Activated CD4-positive, alpha-beta T cell treated with anti-CD3 and anti-CD28 coated beads for 1 hour (primary cell): ENCODE data around the gene ZDHHC8.

Source experiments
- DNase-seq: peaks from one replicate; pipeline ENCODE4 v3.0.0-alpha.2; 2020

Gene ZDHHC8

DNA sequence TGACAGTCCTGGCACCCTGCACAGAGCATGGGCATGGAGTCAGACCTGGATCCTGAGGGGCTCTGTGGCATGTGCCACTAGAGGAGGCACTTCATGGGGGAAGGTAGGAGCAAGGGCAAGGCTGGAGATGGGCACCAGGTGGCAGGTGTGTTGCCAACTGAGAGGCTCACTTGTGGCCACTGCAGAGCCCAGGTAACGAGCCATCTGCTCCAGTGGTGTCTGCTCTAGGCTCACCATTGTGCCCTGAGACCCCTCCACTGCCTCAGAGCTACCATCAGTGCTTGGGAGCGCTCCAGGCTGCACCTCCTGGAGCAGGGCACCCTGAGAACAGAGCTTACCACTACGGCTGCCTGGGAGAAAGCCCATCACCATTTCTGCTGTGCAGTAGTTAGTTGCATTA, 1.3 kb upstream of the ZDHHC8 start:
- DNase-seq: no peak

DNA sequence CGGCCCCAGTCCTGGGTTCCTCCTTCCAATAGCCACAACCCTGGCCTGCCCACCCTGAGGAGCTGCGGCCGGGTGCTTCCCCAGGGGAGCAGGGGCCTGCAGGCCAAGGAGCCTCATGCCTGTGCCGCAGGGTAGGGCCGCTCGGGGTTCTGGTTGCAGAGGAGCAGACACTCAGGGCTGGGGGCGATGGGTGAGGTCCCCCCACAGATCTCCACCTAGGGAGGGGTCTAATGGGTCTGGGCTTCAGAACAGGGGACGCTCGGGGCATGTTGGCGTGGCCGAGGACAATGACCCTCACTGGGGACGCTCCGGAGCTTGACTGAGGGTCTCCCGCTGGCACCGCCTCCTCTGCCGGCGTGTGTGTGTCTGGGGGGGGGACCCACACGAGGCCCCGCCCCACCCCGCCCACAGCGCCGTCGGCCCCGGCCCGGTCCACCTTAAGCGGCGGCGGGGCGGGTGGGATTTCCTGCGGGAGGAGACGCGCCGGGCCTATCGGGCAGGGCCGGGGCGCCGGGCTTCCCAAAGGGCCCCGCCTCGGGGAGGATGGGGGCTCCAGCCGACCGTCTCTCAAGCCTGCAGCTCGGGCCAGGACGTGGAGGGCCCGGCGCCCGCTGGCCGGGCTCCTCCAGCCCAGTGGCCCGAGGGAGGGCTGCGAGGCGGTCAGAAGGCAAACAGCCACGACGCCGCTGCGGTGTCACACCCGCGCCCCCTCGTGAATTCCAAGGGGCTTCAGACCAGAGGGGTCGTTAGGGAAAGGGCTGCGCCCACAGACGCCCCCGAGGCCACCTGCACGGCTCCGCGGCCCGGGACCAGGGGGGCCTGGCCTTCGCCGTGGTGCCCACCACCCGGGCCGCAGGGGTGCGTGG, 640 bp upstream of the ZDHHC8 start:
- DNase-seq: peak; percentile 73

DNA sequence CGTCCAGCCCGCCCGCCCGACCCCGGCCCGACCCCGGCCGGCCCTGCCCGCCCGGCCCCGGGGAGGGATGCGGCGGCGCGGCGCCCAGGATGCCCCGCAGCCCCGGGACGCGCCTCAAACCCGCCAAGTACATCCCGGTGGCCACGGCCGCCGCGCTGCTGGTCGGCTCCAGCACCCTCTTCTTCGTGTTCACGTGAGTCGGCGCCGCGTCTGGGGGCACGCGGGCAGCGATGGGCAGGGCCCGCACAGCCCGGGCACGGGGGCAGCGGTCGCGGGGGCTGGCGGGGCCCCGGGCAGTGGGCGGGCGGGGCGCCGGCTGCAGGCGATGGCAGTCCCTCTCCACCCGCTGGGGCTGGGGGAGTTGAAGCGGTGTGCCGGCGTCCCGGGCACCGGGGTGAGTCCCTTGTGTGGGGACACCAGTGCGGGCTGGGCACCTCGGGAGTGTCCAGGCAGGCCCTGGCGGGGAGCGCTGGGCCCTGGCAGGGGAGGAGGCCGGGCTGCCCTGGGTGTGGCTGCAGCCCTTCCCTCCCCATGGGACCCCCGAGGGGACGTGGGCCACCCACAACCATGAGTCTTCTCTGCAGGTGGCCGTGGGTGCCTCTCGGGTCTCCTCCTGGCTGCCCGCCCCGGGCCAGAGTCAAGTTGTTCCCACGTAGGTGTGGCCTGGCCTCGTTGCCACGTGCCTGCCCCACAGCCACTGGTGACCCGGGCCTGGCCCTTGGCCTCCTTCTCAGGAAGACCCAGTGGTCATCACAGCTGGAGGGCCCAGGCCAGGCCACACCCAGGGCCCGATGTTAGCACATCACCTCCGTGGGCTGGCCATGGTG, 468 bp downstream of the ZDHHC8 start:
- no peak for DNase-seq

DNA sequence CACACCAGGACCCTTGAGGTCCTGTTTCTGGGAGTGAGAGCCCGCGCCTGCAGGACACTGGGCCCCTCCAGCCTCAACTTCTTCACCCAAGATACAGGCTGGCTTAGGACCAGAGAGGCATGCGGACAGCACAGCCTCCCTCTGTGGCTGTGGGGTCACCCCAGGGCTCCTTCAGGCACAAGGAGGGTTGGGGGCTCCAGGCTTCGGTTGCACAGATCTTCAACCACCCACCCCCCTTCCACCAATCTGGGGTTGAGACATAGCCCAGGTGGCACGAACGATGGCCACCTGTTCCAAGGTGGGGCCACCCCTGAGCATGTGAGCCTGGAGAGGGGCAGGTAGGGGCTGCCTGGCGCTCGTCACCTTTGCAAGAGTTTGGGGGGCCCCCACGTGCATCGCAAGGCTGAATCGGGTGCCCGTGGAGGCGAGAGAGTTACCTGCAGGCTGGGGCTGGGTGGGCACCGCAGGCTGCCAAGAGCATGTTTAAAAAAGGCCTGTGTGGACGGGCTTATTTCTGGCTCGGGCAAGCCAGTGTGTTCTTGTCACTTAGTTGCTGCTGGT, 1.2 kb downstream of the ZDHHC8 start:
- no peak for DNase-seq

DNA sequence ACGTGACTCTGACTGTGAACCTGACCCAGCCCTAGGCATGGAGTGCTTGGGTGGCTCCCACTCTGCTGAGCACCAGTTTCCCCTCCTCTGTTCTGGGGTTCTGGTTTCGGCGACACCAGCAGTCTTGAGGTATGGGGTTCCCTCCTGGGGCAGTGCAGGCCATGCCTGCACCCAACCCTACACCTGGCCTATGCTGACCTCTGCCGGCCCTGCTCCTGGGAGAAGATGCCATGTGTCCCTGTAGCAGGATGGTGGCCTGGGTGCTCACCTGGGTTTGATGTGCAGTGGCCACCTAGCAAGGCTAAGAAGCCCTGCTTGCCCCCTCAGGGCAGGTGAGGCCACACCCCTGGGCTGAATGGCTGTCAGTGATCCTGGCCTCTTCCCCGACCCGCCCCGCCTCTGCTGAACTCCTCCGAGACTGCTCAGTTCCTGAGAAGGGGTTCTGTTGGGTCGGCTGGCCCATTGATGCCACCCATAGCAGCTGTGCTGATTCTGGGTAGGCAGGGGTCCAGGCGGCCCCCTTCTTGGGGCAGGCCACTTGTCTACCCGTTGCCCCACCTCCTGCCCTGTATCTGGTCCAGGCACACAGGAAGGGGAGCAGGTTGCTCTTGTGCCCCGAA, 2.4 kb downstream of the ZDHHC8 start:
- no peak for DNase-seq

DNA sequence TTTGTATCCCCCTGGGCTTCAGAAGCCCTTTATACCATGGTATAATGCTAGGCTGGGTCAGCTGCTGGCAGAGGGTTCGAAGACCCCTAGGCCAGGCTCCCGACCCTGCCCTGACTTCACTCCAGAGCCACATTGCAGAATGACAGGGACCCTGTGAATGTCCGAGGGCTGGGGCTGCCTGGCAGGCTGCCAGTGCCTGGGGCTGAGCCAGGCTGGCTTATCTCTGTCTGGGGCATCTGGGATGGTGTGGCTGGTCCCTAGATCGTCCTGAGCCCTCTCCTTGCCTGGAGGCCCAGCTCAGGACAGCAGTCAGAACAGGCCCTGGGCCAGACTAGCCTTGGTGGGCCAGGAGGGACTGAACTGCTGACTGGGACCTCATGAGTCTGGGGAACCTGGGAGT, 3.7 kb downstream of the ZDHHC8 start:
- no peak for DNase-seq

DNA sequence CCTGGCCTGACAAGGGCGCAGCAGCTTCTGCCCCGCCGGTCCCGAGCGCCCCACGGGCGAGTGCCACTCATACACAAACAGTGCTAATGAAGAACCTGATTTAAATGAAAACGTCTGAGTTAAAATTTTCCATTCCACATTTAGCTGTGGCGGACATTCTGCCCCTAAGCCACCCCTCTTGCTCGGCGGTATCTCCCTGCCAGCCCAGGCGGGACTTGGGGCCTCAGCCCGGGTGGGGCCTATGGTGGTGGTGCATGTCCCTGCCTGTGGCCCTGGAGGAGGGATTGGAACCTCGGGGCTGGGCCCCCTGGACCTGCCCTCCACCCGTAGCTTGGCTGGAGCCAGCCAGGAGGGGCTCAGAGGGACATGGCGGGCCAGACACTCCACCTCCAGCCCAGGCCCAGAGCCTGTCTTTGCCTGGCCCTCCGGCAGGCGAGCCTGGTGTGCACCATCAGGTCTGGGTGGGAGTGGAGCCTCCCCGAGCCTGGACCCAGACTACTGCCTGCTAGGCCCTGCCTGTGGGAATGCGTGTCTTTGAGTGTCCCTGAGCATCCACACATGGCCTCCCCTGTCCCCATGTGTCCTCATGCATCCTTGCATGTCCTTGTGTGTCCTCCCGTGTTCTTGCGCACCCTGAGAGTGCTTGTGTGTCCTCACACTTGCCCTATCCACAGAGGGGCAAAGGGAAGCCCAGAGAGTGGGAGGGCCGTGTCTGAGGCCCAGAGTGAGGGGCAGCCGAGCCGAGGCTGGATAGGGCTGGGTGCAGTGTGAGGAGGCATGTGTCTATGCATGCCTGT, 4.4 kb downstream of the ZDHHC8 start:
- DNase-seq: no peak

DNA sequence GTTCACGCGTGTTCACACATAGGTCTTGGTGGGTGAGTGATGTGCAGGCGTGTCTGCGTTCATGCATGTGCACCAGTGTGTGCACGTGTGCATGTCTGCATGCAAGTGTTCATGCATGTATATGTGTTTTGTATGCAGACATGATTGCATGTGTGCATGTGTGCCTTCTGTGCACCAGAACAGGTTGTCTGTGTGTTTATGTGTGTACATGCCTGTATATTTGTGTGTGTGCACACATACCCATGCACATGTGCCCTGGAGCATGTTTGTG, 4.9 kb downstream of the ZDHHC8 start:
- no peak for DNase-seq

DNA sequence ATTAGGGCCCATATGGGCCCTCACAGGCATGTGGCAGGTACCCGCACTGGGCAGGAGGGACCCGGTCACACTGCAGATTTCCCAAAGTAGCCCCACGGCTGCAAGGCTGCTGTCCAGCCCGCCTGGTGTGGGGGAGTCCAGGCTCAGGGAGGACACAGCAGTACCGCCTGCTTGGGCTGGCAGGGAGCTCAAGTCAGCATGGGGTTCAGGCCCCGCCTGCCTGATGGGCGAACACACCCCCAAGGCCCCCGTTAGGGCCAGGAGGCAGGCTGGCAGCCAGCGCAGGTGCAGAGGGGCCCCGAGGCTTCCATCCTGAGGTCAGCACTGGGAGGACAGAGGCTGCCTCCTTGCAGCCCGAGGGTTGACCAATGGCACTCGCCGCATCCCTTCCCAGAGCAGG, 5.5 kb downstream of the ZDHHC8 start:
- no peak for DNase-seq

DNA sequence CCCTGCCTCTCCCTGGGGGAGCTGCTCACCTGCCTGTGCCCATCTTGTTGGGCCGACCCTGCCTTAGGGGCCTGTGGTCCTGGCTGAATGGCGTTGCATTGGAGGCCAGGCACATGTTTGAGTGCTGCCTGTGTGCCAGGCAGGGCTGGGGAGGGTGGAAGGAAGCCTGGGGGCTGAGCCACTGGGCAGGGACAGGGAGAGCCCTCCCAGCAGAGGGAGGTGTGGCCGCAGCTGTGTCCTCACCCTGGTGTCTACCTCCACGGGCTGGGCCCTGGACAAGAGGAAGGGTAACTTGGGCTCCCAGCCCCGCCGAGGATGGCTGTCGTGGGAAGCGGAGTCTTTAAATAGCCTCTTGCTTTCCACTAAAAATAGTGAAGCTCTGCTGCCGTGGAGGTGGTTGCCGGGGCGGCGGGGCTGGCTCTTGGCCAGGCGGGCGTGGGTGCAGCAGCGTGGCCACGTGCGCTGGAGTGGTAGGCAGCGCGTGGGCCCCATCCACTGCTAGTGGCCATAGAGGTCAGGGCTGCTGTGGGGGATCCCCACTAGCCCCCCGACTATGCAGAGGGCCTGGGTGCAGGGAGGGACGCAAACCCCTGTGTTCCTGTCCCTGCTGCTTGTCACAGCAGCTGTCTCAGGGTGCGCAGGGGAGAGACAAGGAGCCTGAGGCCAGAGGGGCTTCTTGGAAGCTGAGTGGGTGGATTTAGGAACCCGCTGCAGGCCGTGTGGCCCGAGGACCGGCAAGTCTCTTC, 6.2 kb downstream of the ZDHHC8 start:
- no peak for DNase-seq

DNA sequence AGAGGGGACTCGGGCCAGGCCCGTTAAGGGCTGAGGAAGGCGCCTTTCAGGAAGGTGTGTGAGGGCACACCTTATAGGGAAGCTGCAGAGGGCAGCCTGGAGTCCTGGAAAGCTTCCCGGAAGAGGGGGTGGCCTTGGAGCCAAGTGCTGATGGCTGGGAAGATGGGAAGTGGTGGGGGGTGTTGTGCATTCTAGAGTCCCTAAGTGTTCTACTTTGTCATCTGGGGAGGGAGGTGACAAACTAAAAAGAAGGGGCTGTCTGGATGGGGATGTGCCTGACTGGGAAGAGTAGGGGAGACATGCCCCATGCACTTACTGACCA, 6.8 kb downstream of the ZDHHC8 start:
- DNase-seq: no peak

DNA sequence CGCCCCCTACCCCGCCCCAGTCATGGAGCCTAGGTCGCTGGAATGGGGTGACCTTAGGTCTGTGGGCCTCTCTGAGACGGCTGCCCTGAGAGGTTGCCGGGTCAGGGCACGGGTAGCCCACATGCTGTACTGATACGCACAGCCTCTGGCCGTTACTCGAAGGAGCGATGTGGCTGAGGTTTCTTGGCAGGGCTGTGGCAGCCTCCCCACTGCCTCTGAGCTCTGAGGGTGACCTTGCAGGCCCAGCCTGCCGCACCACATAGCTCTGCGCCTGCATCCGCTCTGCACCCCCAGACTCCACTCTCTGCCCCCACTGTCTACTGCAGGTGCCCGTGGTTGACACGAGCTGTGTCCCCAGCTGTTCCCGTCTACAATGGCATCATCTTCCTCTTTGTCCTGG, 7.3 kb downstream of the ZDHHC8 start:
- DNase-seq: no peak

DNA sequence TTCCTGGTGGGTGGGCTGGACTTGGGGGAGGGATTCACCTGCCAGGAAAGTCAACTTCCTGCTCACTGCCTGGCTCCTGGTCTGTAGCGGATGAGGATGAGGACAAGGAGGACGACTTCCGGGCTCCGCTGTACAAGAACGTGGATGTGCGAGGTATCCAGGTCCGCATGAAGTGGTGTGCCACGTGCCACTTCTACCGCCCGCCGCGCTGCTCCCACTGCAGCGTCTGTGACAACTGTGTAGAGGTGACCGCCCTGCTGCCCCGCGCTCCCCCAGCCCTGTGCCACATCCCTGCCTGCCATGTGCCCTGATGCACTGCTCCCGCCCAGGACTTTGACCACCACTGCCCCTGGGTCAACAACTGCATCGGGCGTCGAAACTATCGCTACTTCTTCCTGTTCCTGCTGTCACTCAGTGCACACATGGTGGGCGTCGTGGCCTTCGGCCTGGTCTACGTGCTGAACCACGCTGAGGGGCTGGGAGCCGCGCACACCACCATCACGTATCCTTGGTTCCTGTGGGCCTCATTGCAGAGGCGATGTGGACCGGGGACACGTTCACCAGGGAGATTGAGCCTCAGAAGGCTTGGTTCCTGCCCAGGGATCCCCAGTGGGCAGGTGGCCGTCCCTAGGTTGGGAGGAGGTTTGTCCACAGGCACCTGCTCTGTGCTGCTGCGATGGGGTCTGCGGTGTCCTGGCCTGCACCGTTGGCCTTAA, 7.9 kb downstream of the ZDHHC8 start:
- no peak for DNase-seq

DNA sequence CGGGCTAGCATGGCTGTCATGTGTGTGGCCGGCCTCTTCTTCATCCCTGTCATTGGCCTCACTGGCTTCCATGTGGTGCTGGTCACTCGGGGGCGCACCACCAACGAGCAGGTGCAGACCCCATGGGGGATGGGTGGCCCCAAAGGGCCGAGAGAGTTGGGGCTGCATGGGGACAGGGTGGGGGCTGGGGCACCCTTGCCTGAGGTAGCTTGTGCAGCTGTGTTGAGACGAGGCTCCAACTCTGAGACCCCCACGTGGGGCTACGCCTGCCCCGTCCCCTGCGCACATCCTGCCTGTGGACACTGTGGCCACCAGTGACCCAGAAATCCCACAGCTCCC, 8.5 kb downstream of the ZDHHC8 start:
- no peak for DNase-seq

DNA sequence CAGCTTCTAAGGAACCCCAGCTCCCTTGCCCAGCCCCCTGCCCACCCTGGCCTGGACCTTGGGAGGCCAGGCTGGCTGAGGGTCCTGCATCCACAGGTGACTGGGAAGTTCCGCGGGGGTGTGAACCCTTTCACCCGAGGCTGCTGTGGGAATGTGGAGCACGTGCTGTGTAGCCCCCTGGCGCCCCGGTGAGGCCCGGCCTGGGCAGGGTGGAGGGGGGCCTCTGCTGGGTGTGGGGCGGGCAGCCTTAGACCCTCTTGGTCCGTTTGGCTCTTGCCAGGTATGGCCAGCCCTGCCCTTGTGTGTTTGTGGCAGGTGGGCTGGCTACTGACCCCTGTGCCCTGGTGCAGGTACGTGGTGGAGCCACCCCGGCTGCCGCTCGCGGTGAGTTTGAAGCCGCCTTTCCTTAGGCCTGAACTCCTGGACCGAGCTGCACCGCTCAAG, 8.9 kb downstream of the ZDHHC8 start:
- no peak for DNase-seq

DNA sequence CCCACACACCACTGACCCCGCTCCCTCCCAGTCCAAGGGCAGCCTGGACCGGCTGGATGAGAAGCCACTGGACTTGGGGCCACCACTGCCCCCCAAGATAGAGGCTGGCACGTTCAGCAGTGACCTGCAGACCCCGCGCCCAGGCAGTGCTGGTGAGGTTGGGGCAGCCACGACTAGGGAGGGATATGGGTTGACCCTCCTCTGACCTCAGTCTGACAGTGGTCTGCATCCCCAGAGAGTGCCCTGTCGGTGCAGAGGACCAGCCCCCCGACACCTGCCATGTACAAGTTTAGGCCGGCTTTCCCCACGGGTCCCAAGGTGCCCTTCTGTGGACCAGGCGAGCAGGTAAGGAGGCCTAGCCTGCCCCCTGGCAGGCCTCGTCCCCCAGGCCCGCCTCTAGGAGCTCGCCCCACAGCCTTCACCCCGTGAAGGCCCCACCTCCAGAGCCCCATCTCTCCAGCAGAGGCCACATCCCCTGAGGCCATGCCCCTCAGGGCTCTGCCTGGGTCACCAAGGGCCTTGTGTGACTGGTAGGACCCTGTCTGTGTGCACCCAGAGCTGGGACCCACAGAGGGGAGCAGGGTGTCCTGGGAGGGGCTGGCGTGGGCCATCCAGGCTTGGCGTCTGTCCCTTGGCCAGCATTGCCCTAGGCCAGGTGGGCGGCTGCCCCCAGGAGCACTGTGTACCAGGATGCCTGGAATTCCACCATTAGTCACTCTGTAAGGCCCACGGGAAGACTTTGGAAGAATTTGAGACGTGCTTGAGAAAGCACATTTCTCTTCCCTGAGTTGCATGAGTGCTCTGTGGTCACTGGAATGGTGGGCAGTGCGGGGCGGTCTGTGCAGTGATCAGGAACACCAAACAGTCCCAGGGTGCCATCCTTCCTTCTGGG, 9.8 kb downstream of the ZDHHC8 start:
- no peak for DNase-seq

DNA sequence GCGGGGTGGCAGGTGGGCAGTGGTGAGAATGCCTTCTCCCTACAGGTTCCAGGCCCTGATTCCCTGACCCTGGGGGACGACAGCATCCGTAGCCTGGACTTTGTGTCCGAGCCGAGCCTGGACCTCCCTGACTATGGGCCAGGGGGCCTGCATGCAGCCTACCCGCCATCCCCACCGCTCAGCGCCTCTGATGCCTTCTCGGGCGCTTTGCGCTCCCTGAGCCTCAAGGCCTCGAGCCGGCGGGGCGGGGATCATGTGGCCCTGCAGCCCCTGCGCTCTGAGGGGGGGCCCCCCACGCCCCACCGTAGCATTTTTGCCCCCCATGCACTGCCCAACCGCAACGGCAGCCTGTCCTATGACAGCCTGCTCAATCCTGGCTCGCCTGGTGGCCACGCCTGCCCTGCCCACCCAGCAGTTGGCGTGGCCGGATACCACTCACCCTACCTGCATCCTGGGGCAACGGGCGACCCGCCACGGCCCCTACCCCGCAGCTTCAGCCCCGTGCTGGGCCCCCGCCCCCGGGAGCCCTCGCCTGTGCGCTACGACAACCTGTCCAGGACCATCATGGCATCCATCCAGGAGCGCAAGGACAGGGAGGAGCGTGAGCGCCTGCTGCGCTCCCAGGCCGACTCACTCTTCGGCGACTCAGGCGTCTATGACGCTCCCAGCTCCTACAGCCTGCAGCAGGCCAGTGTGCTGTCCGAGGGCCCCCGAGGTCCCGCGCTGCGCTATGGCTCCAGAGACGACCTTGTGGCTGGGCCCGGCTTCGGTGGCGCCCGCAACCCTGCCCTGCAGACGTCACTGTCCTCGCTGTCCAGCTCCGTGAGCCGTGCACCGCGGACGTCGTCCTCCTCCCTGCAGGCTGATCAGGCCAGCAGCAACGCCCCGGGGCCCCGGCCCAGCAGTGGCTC, 11.4 kb downstream of the ZDHHC8 start:
- DNase-seq: no peak

DNA sequence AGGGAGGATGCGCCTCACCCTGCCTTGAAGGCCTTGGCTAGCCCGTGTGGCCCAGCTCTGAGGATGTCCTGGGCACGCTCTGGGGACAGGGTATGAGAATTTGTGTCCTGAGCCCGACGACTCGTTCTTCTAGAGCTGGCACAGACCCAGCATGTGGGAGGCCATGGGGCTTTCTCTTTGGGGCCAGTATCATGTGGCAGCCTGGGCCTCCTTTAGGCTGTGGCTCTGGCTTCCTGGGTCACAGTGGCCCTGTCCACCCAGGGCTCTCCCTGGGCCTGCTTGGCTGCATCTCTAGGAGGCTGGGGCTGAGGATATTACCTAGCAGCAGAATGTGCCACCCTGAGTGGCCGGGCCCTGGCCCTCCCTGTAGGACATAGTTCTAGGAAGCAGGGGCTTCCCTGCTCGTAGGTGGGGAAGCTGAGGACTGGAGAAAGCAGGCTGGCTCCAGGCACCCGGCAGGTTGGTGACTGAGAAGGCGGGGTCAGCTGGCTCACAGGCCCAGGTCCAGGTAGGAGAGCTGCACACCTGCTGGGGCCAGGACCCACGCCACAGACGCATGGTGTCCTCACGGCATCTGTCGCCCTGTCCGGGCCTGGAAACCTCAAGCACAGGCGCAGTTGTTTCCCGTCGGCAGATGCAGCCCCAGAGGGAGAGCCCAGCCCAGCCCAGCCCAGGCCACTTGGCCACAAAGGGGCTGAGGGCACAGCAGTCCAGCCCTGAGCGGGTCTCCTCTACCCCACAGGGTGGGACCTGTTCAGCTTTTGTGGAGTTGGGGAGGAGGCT, 12.5 kb downstream of the ZDHHC8 start:
- no peak for DNase-seq
